ENCODE measurements around the gene UTS2. TPM values are rescaled to one million over a fixed set of nuclear protein-coding genes. Genes with fewer than 3 reads are reported as not detected.

Gene UTS2
- total RNA-seq, 1 donor from 2014 or later, result 5.9 TPM

DNA sequence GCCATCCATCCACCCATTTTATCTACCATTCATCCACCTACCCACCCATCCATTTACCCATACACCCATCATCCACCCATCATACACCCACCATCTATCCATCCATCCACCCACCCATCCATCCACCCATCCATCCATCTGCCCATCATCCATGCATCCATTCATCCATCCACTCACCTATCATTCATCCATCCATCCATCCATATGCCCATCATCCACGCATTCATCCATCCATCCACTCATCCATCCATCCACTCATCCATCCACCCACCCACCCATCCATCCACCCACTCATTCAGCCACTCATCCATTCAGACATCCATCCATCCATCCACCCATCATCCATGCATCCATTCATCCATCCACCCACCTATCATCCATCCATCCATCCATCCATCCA is 31.9 kb upstream of the UTS2 start:
- peaks cover 14% of the 10 kb centered on the region for H3K27me3 Mint-ChIP-seq

GRCh38 chr1:7879228-7879627 is 26.4 kb upstream of the UTS2 start:
- no peaks in the 10 kb centered on the region for H3K4me1 Mint-ChIP-seq
- POLR2A ChIA-PET, result no interaction called here
- CTCF ChIA-PET, result no interaction called here
- H3K4me3 Mint-ChIP-seq, result no peak overlapping the region
- H3K36me3 Mint-ChIP-seq (ENCODE audit: low read depth), result peaks cover 5% of the 10 kb centered on the region
- no peak for TF ChIP-seq CTCF (IDR thresholded peaks at IDR 0.05)
- peaks cover 4% of the 10 kb centered on the region for H3K27me3 Mint-ChIP-seq
- H3K9me3 Mint-ChIP-seq, result peaks cover 9% of the 10 kb centered on the region
- ATAC-seq (ENCODE audit: low read depth) (no peak), DNase-seq (no peak)
- no peak overlapping the region for H3K27ac Mint-ChIP-seq
- intact Hi-C loops (cut with micrococcal nuclease), result no loop called here

More for the DNA sequence above, 31.9 kb upstream of the UTS2 start:
- Mint-ChIP-seq H3K36me3 (ENCODE audit: low read depth) (peaks cover 2% of the 10 kb centered on the region), H3K9me3 (no peaks in the 10 kb centered on the region), H3K27ac (no peak overlapping the region), H3K4me1 (no peaks in the 10 kb centered on the region), H3K4me3 (no peak overlapping the region)
- ChIA-PET CTCF (no interaction called here), POLR2A (no interaction called here)
- no peak for TF ChIP-seq CTCF (IDR thresholded peaks at IDR 0.05)
- no peak for DNase-seq
- ATAC-seq (ENCODE audit: low read depth), result no peak
- intact Hi-C loops (cut with micrococcal nuclease), result no loop called here

DNA sequence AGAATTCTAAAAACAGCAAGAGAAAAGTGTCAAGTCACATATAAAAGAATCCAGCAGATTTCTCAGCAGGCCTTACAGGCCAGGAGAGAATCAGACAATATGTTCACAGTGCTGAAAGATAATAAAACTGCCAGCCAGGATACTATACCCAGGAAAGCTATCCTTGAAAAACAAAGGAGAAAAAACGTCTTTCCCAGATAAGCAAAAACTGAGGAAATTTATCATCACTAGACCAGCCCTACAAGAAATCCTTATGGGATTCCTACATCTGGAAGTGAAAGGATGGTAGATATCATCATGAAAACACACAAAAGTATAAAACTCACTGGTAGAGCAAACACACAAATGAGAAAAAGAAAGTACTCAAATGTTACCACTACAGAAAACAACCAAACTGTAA is 25.2 kb upstream of the UTS2 start:
- H3K9me3 Mint-ChIP-seq, result peaks cover 9% of the 10 kb centered on the region
- TF ChIP-seq CTCF (IDR thresholded peaks at IDR 0.05), result no peak
- H3K4me3 Mint-ChIP-seq, result no peak overlapping the region
- no peak for DNase-seq
- peaks cover 4% of the 10 kb centered on the region for H3K27me3 Mint-ChIP-seq
- ATAC-seq (ENCODE audit: low read depth), result no peak
- POLR2A ChIA-PET, result no interaction called here
- H3K27ac Mint-ChIP-seq, result no peak overlapping the region
- H3K4me1 Mint-ChIP-seq, result no peaks in the 10 kb centered on the region
- intact Hi-C loops (cut with micrococcal nuclease), result no loop called here
- CTCF ChIA-PET, result no interaction called here
- peaks cover 5% of the 10 kb centered on the region for H3K36me3 Mint-ChIP-seq (ENCODE audit: low read depth)

DNA sequence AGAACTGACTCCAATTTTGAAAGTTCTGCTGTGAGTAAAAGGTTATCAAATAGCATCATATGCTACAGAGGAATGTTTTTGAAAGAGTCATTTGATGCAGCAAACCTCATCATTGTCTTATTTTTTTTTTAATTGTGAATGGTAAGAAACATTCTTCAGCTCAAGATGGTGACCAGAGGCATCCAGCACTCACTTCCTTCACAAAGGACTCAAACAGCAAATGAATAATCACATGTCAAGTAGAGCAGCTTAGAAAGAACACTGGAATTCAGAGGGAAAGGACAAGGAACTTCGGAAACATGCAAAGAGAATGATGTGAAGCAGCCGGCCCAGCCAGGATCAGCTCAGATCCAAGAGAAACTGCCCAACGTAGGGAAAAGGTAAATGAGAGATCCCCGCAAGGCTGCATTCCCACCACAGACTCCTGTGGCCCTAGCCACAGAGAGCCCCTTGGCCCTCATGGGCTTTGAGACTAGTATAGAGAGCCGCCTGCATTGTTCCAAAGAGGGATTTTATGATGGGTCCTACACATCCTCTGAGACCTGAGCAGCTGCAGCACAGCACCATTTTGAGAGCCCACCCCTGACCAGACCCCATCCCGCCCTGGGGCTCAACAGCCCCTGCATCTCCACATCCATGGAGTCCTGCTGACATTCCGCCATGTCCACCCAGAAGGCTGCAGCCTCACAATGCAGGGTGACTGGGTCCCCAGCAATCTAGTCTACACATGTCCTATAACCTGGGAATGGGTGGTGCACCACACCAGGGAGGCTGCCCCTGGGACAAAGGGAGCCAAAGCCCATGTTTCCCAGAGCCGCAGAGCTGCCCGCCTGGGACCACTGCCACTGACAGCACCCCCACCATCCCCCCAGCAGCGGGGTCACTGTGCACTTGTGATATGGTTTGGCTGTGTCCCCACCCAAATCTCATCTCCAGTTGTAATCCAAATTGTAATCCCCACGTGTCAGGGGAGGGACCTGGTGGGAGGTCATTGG is 21.2 kb upstream of the UTS2 start:
- H3K27ac Mint-ChIP-seq, result no peak overlapping the region
- no peak for TF ChIP-seq CTCF (IDR thresholded peaks at IDR 0.05)
- no peak overlapping the region for H3K4me3 Mint-ChIP-seq
- DNase-seq (no peak), ATAC-seq (ENCODE audit: low read depth) (no peak)
- ChIA-PET POLR2A (no interaction called here), CTCF (no interaction called here)
- no peaks in the 10 kb centered on the region for H3K4me1 Mint-ChIP-seq
- peaks cover 9% of the 10 kb centered on the region for H3K9me3 Mint-ChIP-seq
- intact Hi-C loops (cut with micrococcal nuclease), result no loop called here
- peaks cover 4% of the 10 kb centered on the region for H3K27me3 Mint-ChIP-seq
- H3K36me3 Mint-ChIP-seq (ENCODE audit: low read depth), result peaks cover 5% of the 10 kb centered on the region

- intact Hi-C loops (cut with micrococcal nuclease), result no loop called here
- CTCF ChIA-PET, result no interaction called here
- no peaks in the 10 kb centered on the region for H3K9me3 Mint-ChIP-seq
- H3K27me3 Mint-ChIP-seq, result no peaks in the 10 kb centered on the region
- no peak for DNase-seq
- no peaks in the 10 kb centered on the region for H3K36me3 Mint-ChIP-seq (ENCODE audit: low read depth)
- H3K27ac Mint-ChIP-seq, result no peak overlapping the region
- no peak for TF ChIP-seq CTCF (IDR thresholded peaks at IDR 0.05)
- no peak for ATAC-seq (ENCODE audit: low read depth)
- no peak overlapping the region for H3K4me3 Mint-ChIP-seq
- POLR2A ChIA-PET, result no interaction called here
- H3K4me1 Mint-ChIP-seq, result no peaks in the 10 kb centered on the region
Measured at GRCh38 chr1:7871136-7871535, 18.3 kb upstream of the UTS2 start.
